Breast epithelium (tissue), 4 donors: ENCODE data around the gene KCNH2. TPM values are rescaled to one million over a fixed set of nuclear protein-coding genes. Genes with fewer than 3 reads are reported as not detected.

Experiments
- DNase-seq, 2 donors: peaks; one replicate each; pipeline ENCODE4 v3.0.0-alpha.2; 2019; ENCODE audit warnings: low spot score in 2 of 2
- H3K27ac ChIP-seq, 2 donors: fragments of 200-600 bp; sonication (generic) in 1 of 2; one replicate each; pipeline ENCODE4 v1.5.1; 2016 to 2019; ENCODE audit warnings: mild to moderate bottlenecking in 1 of 2
- H3K27me3 ChIP-seq, 2 donors: fragments of 200-600 bp; sonication (generic) in 1 of 2; one replicate each; pipeline versions ENCODE4 v1.5.1 to v1.6.0; 2017 to 2019; ENCODE audit warnings: control low read depth in 1 of 2, mild to moderate bottlenecking in 1 of 2
- H3K36me3 ChIP-seq: fragments of 200-600 bp; one replicate; pipeline ENCODE4 v1.5.1; 2019
- H3K4me1 ChIP-seq, 2 donors: fragments of 200-600 bp; sonication (generic); one replicate each; pipeline ENCODE4 v1.5.1; 2016 to 2019; ENCODE audit warnings: control low read depth in 1 of 2
- H3K4me3 ChIP-seq, 3 donors: fragments of 200-600 bp; sonication (generic); 1 replicate in 2 of 3; 2 replicates in 1 of 3; pipeline ENCODE4 v1.5.1; 2016 to 2019; ENCODE audit warnings: mild to moderate bottlenecking in 3 of 3, moderate library complexity in 2 of 3
- H3K9me3 ChIP-seq, 2 donors: fragments of 200-600 bp; sonication (generic) in 1 of 2; one replicate each; pipeline ENCODE4 v1.5.1; 2016 to 2019; ENCODE audit warnings: control low read depth in 1 of 2
- CTCF ChIP-seq, 3 donors: fragments of 450-650 bp; IDR thresholded peaks; one replicate each; pipeline ENCODE4 v1.5.1; 2016 to 2017; ENCODE audit warnings: antibody characterized with exemption in 3 of 3, mild to moderate bottlenecking in 3 of 3, moderate library complexity in 3 of 3
- POLR2A ChIP-seq: fragments of 450-650 bp; IDR thresholded peaks from one replicate; pipeline ENCODE4 v1.6.1; 2016; ENCODE audit warnings: antibody characterized with exemption, mild to moderate bottlenecking, moderate library complexity
- POLR2AphosphoS5 ChIP-seq, 3 donors: sonication (generic); formaldehyde crosslinking; IDR thresholded peaks; one replicate each; pipeline ENCODE4 v1.6.1; 2017; ENCODE audit warnings: antibody characterized with exemption in 3 of 3
- intact Hi-C: fragments of 100-400 bp; cut with DNase I; formaldehyde crosslinking; loops from one replicate; pipeline ENCODE4 v1.15.1; 2023; ENCODE audit warnings: low total_unique reads
- total RNA-seq, 3 donors: library from RNA; depleted of rRNA; stranded (reverse); fragments of >200 nt; gene quantifications; one replicate each; pipeline ENCODE4 v1.1.0, GENCODE V29; 2016

KCNH2 gene
- total RNA-seq, 3 donors from 2014 or later, result under 0.01 to 0.29 (median 0.16) TPM

GRCh38 chr7:150982351-150982750 lies 4.2 kb upstream of the KCNH2 start:
- Histone ChIP-seq H3K27me3 (peaks cover 6 to 14% of the 10 kb centered on the region in 2 donors), H3K4me1 (peaks cover 0 to 4% of the 10 kb centered on the region in 2 donors), H3K9me3 (no peaks in the 10 kb centered on the region), H3K4me3 (no peak overlapping the region), H3K27ac (no peak overlapping the region), H3K36me3 (no peaks in the 10 kb centered on the region)
- no peak for DNase-seq
- intact Hi-C loops, result no loop called here
- TF ChIP-seq POLR2A (no peak), POLR2AphosphoS5 (IDR thresholded peaks at IDR 0.05) (no peak), CTCF (IDR thresholded peaks at IDR 0.05) (no peak)

GRCh38 chr7:150981644-150982043 lies 3.5 kb upstream of the KCNH2 start:
- H3K27me3 ChIP-seq, result peaks cover 6 to 20% of the 10 kb centered on the region in 2 donors
- no peaks in the 10 kb centered on the region for H3K36me3 ChIP-seq
- intact Hi-C loops, result no loop called here
- TF ChIP-seq CTCF (IDR thresholded peaks at IDR 0.05), result no peak
- TF ChIP-seq POLR2AphosphoS5 (IDR thresholded peaks at IDR 0.05), result no peak
- no peak for TF ChIP-seq POLR2A
- no peak for DNase-seq
- H3K9me3 ChIP-seq, result no peaks in the 10 kb centered on the region
- no peak overlapping the region for H3K27ac ChIP-seq
- no peak overlapping the region for H3K4me3 ChIP-seq
- H3K4me1 ChIP-seq, result peaks cover 0 to 8% of the 10 kb centered on the region in 2 donors

GRCh38 chr7:150980663-150981062 lies 2.5 kb upstream of the KCNH2 start:
- Histone ChIP-seq H3K36me3 (no peaks in the 10 kb centered on the region), H3K9me3 (no peaks in the 10 kb centered on the region), H3K27ac (no peak overlapping the region), H3K4me3 (no peak overlapping the region), H3K4me1 (peaks cover 0 to 8% of the 10 kb centered on the region in 2 donors), H3K27me3 (peaks cover 10 to 25% of the 10 kb centered on the region in 2 donors)
- TF ChIP-seq CTCF (IDR thresholded peaks at IDR 0.05) (no peak), POLR2A (no peak)
- DNase-seq, result no peak
- intact Hi-C loops, result no loop called here

GRCh38 chr7:150979713-150980390 lies 1.7 kb upstream of the KCNH2 start:
- Histone ChIP-seq H3K36me3 (no peaks in the 10 kb centered on the region), H3K27ac (no peak overlapping the region), H3K4me3 (no peak overlapping the region), H3K4me1 (peaks cover 6 to 8% of the 10 kb centered on the region in 2 donors), H3K9me3 (no peaks in the 10 kb centered on the region), H3K27me3 (peaks cover 10 to 26% of the 10 kb centered on the region in 2 donors)
- no peak for DNase-seq
- intact Hi-C loops, result loop anchor here (5.0 kb wide), 1 partner anchor 1067 kb away; no protein-coding TSS in a partner anchor
- no peak for TF ChIP-seq POLR2AphosphoS5 (IDR thresholded peaks at IDR 0.05)
- no peak for TF ChIP-seq CTCF (IDR thresholded peaks at IDR 0.05)
- TF ChIP-seq POLR2A, result no peak

- peaks cover 8 to 9% of the 10 kb centered on the region in 2 donors for H3K4me1 ChIP-seq
Measured at GRCh38 chr7:150977382-150978125, 567 bp downstream of the KCNH2 start.

More at GRCh38 chr7:150977382-150978125, 567 bp downstream of the KCNH2 start:
- H3K27me3 ChIP-seq, result peaks cover 15 to 32% of the 10 kb centered on the region in 2 donors
- H3K27ac ChIP-seq, result no peak overlapping the region
- no peak for TF ChIP-seq POLR2A
- intact Hi-C loops, result loop anchor here (5.0 kb wide), 1 partner anchor 1070 kb away; no protein-coding TSS in a partner anchor
- no peaks in the 10 kb centered on the region for H3K36me3 ChIP-seq
- no peaks in the 10 kb centered on the region for H3K9me3 ChIP-seq
- no peak for DNase-seq
- peak overlapping the region; percentile 15 to 60 (median 41) for H3K4me3 ChIP-seq
